Kidney (tissue), 14 donors: ENCODE data around the gene LMCD1. TPM values are rescaled to one million over a fixed set of nuclear protein-coding genes. Genes with fewer than 3 reads are reported as not detected.
A peak's percentile ranks its signal among the peaks of the same experiment; 100 is the strongest.

Source experiments
- DNase-seq, 5 donors: peaks; one replicate each; pipeline ENCODE4 v3.0.0-alpha.2; 2013 to 2020
- FAIRE-seq: peaks from 2 replicates; lab custom pipeline; 2012; peaks lifted over from hg19 to GRCh38; lab: Jason Lieb, UNC
- H3K27ac ChIP-seq, 2 donors: one replicate each; pipeline ENCODE4 v1.7.0; 2013; ENCODE audit warnings: low read depth in 2 of 2, low read length in 2 of 2, inconsistent platforms in 1 of 2
- H3K27me3 ChIP-seq: one replicate; pipeline ENCODE4 v1.7.1; 2013; ENCODE audit warnings: low read length, inconsistent platforms; ENCODE audit not compliant: control insufficient read depth, insufficient read depth
- H3K36me3 ChIP-seq, 3 donors: one replicate each; pipeline versions ENCODE4 v1.7.0 to v1.7.1; 2013; ENCODE audit warnings: low read length in 3 of 3, control low read depth in 1 of 3, inconsistent platforms in 1 of 3; ENCODE audit not compliant: insufficient read depth in 3 of 3, control insufficient read depth in 2 of 3
- H3K4me1 ChIP-seq, 3 donors: one replicate each; pipeline versions ENCODE4 v1.7.0 to v1.7.1; 2013; ENCODE audit warnings: low read length in 3 of 3, inconsistent platforms in 1 of 3, low read depth in 1 of 3; ENCODE audit not compliant: control insufficient read depth in 2 of 3, insufficient read depth in 2 of 3
- H3K4me3 ChIP-seq, 3 donors: one replicate each; pipeline versions ENCODE4 v1.7.0 to v1.8.1; 2013; ENCODE audit warnings: low read length in 3 of 3, control low read depth in 1 of 3, inconsistent platforms in 1 of 3
- H3K9ac ChIP-seq, 3 donors: one replicate each; pipeline versions ENCODE4 v1.7.0 to v1.7.1; 2013; ENCODE audit warnings: low read length in 3 of 3, control low read depth in 1 of 3, inconsistent platforms in 1 of 3
- H3K9me3 ChIP-seq, 3 donors: one replicate each; pipeline versions ENCODE4 v1.7.0 to v1.7.1; 2013; ENCODE audit warnings: low read length in 3 of 3, control low read depth in 1 of 3, inconsistent platforms in 1 of 3; ENCODE audit not compliant: control insufficient read depth in 2 of 3, insufficient read depth in 1 of 3
- intact Hi-C: fragments of 100-400 bp; cut with DNase I; formaldehyde crosslinking; loops from one replicate; pipeline ENCODE4 v1.11.1; 2022
- polyA plus RNA-seq: library from polyadenylated mRNA; stranded (reverse); fragments of 350-450 nt; fragmentation: Illumina TruSeq; extraction: RNeasy Lipid Tissue Mini Kit (QIAGEN cat#74804); gene quantifications from one replicate; pipeline ENCODE4 v1.2.3, GENCODE V29; 2014; ENCODE audit warnings: low read depth, low replicate concordance; ENCODE audit not compliant: insufficient read depth
- total RNA-seq: library from RNA; stranded (reverse); fragmentation: NEBNext Ultra II Directional; extraction: Animal tissue kit (Norgen Biotek cat#: 25700); gene quantifications from one replicate; pipeline ENCODE4 v1.2.1, GENCODE V29; 2021
- TF ChIP-seq, protein P1 (sequence below): IDR thresholded peaks from 3 replicates; pipeline ENCODE4 v1.5.1; 2012; ENCODE audit warnings: mild to moderate bottlenecking, moderate library complexity, borderline replicate concordance; ENCODE audit not compliant: insufficient read depth; ENCODE audit errors: extremely low read depth
- donor health status: control.
- donor health status: control.
- donor health status: control.
- donor health status: control.
- donor health status: control.
- donor health status: DM: yes; HTN: yes; CAD: no.
- donor health status: Normal renal cell carcinoma (clear cell type).

The LMCD1 gene
- total and polyA plus RNA-seq, 2 donors from 2014 or later = 24.3 to 65.4 TPM

DNA sequence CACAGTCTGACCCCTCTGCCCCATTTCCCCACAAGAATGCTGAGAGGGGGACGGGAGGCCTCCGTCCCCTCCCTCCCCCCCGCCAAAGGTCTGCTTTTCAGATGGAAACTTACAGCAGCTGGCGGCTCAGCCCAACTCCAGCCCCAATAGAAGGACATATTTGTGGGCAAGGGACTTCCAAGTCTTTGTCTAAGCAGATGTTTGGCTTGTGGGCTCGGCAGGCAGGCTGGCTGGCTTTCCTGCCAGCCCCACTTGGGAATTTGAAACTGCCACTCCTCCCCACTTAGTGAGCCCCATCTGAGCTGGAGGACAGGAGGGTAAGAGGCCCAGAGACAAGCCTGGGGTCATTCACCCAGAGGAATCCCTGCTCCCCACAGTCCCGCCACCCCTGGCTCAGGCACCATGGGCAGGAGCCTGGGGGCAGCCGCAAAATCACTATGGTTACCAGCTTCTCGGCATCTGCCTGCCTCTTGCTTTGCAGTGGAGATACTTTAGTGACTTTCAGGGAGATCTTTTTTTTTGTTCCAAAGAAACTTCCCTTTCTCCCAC lies 53.6 kb downstream of the LMCD1 start:
- TF ChIP-seq, protein P1, sequence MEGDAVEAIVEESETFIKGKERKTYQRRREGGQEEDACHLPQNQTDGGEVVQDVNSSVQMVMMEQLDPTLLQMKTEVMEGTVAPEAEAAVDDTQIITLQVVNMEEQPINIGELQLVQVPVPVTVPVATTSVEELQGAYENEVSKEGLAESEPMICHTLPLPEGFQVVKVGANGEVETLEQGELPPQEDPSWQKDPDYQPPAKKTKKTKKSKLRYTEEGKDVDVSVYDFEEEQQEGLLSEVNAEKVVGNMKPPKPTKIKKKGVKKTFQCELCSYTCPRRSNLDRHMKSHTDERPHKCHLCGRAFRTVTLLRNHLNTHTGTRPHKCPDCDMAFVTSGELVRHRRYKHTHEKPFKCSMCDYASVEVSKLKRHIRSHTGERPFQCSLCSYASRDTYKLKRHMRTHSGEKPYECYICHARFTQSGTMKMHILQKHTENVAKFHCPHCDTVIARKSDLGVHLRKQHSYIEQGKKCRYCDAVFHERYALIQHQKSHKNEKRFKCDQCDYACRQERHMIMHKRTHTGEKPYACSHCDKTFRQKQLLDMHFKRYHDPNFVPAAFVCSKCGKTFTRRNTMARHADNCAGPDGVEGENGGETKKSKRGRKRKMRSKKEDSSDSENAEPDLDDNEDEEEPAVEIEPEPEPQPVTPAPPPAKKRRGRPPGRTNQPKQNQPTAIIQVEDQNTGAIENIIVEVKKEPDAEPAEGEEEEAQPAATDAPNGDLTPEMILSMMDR = no peak
- no peak for FAIRE-seq
- no peaks in the 10 kb centered on the region for H3K9me3 ChIP-seq
- intact Hi-C loops = no loop called here
- H3K4me1 ChIP-seq = peaks cover 0 to 6% (median 0%) of the 10 kb centered on the region in 3 donors
- H3K4me3 ChIP-seq = no peak overlapping the region
- H3K9ac ChIP-seq = no peak overlapping the region
- H3K36me3 ChIP-seq = peaks cover 0 to 9% (median 0%) of the 10 kb centered on the region in 3 donors
- H3K27ac ChIP-seq = no peak overlapping the region
- no peaks in the 10 kb centered on the region for H3K27me3 ChIP-seq
- peak; percentile 36 to 86 (median 62) for DNase-seq

DNA sequence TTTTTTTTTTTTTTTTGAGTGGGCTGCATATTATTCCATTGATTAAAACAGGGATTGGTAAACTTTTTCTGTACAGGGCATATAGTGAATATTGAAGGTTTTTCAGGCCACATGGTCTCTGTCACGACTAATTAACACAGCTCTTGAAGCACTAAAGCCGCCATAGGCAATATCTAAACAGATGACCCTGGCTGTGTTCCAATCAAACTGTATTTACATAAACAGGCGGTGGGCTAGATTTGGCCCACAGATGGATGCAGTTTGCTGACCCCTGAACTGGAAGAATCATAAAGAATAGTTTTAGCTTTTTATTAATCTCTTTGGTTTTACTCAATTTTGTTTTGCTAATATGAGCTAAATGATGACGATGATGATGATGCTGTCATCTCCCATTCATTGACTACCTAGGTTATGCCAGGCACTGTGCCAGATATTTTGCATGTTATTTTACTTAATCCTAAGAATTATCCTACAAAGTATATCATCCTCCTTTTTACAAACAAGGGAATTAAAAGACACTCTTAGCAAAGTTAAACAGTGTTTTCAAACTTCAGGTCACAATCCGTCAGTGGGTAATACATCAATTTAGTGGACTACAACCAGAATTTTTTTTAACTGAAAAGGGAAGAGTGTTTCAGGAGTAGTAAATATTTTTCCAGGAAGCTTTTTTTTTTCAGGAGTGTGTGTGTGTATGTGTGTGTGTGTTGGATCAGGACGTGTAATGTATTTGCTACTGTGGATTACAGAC lies 54.3 kb downstream of the LMCD1 start:
- FAIRE-seq (no peak), DNase-seq (peak in 2 of 5 donors; percentile 60 to 75)
- TF ChIP-seq, protein P1 = no peak
- Histone ChIP-seq H3K4me1 (peaks cover 0 to 6% (median 0%) of the 10 kb centered on the region in 3 donors), H3K36me3 (peaks cover 0 to 9% (median 0%) of the 10 kb centered on the region in 3 donors), H3K27ac (no peak overlapping the region), H3K4me3 (no peak overlapping the region), H3K27me3 (no peaks in the 10 kb centered on the region), H3K9me3 (no peaks in the 10 kb centered on the region), H3K9ac (no peak overlapping the region)
- intact Hi-C loops = no loop called here

DNA sequence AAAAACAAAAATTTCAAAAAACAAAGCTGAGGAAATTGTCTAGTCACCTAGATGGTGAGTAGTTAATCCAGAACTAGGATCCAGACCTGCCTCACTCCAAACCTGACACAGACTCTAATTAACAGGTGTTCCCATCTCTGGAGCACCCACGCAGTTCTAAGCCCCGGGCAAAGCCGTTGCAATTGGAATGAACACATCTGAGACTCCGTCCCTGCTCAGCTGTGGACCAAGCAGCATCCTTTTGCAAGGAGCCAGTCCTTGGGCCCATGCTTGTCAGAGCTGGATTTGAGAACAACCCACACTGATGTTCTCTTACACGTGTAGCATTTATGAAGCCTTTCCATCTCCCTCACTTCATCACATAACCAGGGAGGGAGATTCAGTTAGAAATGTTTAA lies 54.8 kb downstream of the LMCD1 start:
- H3K4me3 ChIP-seq = no peak overlapping the region
- H3K9me3 ChIP-seq = no peaks in the 10 kb centered on the region
- peaks cover 0 to 9% (median 0%) of the 10 kb centered on the region in 3 donors for H3K36me3 ChIP-seq
- FAIRE-seq (no peak), DNase-seq (no peak)
- no peak overlapping the region for H3K27ac ChIP-seq
- no peak overlapping the region for H3K9ac ChIP-seq
- TF ChIP-seq, protein P1 = no peak
- no peaks in the 10 kb centered on the region for H3K27me3 ChIP-seq
- peaks cover 0 to 6% (median 0%) of the 10 kb centered on the region in 3 donors for H3K4me1 ChIP-seq
- intact Hi-C loops = no loop called here
